GM23338 (cell line): Measurements from ENCODE around the gene ZNF469. TPM values are rescaled to one million over a fixed set of nuclear protein-coding genes. Genes with fewer than 3 reads are reported as not detected.

Source experiments
- ATAC-seq: fragments of 200-7000 bp; cut with Tn5 transposase; 3 replicates; pipeline ENCODE4 v1.9.1; 2020
- DNase-seq: peaks from one replicate; pipeline ENCODE4 v3.0.0-alpha.2; 2015; ENCODE audit warnings: low spot score
- H2AFZ ChIP-seq: fragments of 200-600 bp; sonication (generic); 2 replicates; pipeline ENCODE4 v1.8.0; 2016; ENCODE audit warnings: antibody characterized with exemption, mild to moderate bottlenecking, moderate library complexity
- H3F3A ChIP-seq: fragments of 200-600 bp; sonication (generic); replicated peaks from 2 replicates; pipeline ENCODE4 v1.8.0; 2017; ENCODE audit warnings: antibody characterized with exemption, mixed run types, low read depth
- H3K27ac ChIP-seq: fragments of 200-600 bp; sonication (generic); 2 replicates; pipeline ENCODE4 v1.6.1; 2016; ENCODE audit warnings: low read depth
- H3K27me3 ChIP-seq: fragments of 200-600 bp; sonication (generic); 2 replicates; pipeline ENCODE4 v1.8.0; 2016; ENCODE audit warnings: mild to moderate bottlenecking, mixed run types, moderate library complexity; ENCODE audit not compliant: insufficient read depth
- H3K36me3 ChIP-seq: fragments of 200-600 bp; sonication (generic); 2 replicates; pipeline ENCODE4 v1.8.0; 2016; ENCODE audit warnings: mild to moderate bottlenecking; ENCODE audit not compliant: insufficient read depth
- H3K4me1 ChIP-seq: fragments of 200-600 bp; sonication (generic); 2 replicates; pipeline ENCODE4 v1.8.0; 2016; ENCODE audit warnings: mild to moderate bottlenecking, moderate library complexity; ENCODE audit not compliant: insufficient read depth
- H3K4me2 ChIP-seq: fragments of 200-600 bp; sonication (generic); 2 replicates; pipeline ENCODE4 v1.7.1; 2017; ENCODE audit warnings: mixed run types
- H3K4me3 ChIP-seq: fragments of 200-600 bp; sonication (generic); 2 replicates; pipeline ENCODE4 v1.6.1; 2016; ENCODE audit warnings: mixed run types
- H3K79me2 ChIP-seq: fragments of 200-600 bp; sonication (generic); replicated peaks from 2 replicates; pipeline ENCODE4 v1.8.0; 2017; ENCODE audit warnings: mild to moderate bottlenecking; ENCODE audit not compliant: insufficient read depth
- H3K9me2 ChIP-seq: fragments of 200-600 bp; sonication (generic); 2 replicates; pipeline ENCODE4 v1.8.0; 2017; ENCODE audit not compliant: insufficient read depth
- H4K20me1 ChIP-seq: fragments of 200-600 bp; sonication (generic); replicated peaks from 2 replicates; pipeline ENCODE4 v1.8.0; 2017; ENCODE audit warnings: mild to moderate bottlenecking; ENCODE audit not compliant: insufficient read depth
- H3K27ac Mint-ChIP-seq: 2 replicates; pipeline ENCODE4 v1.8.0; 2020; ENCODE audit warnings: inconsistent platforms, mild to moderate bottlenecking, moderate library complexity, mixed read lengths
- H3K27me3 Mint-ChIP-seq: 3 replicates; pipeline ENCODE4 v1.8.0; 2022; ENCODE audit warnings: low read depth, mild to moderate bottlenecking, moderate library complexity, mixed read lengths, inconsistent platforms; ENCODE audit not compliant: insufficient read depth, poor library complexity
- H3K36me3 Mint-ChIP-seq: 3 replicates; pipeline ENCODE4 v1.8.0; 2021; ENCODE audit warnings: low read depth, mild to moderate bottlenecking, inconsistent platforms, moderate library complexity, mixed read lengths
- H3K4me1 Mint-ChIP-seq: 3 replicates; pipeline ENCODE4 v1.8.0; 2020; ENCODE audit warnings: mild to moderate bottlenecking, inconsistent platforms, mixed read lengths
- H3K4me3 Mint-ChIP-seq: 3 replicates; pipeline ENCODE4 v1.8.0; 2021; ENCODE audit warnings: moderate library complexity, mild to moderate bottlenecking, inconsistent platforms, mixed read lengths
- H3K9me3 Mint-ChIP-seq: 3 replicates; pipeline ENCODE4 v1.8.0; 2020; ENCODE audit warnings: moderate library complexity, mild to moderate bottlenecking, inconsistent platforms, mixed read lengths
- CREB1 ChIP-seq: fragments of 250-450 bp; sonication (Bioruptor Pico); IDR thresholded peaks from 2 replicates; pipeline ENCODE4 v1.5.0; 2020; ENCODE audit warnings: low read depth, mild to moderate bottlenecking, moderate library complexity
- CTCF ChIP-seq, 2 experiments: fragments of 200-600 bp in 1 of 2; sonication (generic) in 1 of 2; conservative IDR thresholded peaks; 2 replicates each; pipeline versions ENCODE4 v1.5.1 to v1.6.1; 2016 to 2017; ENCODE audit warnings: antibody characterized with exemption in 2 of 2, low read depth in 2 of 2, mild to moderate bottlenecking in 2 of 2, moderate library complexity in 1 of 2
- ETS1 ChIP-seq: IDR thresholded peaks from 2 replicates; pipeline ENCODE4 v1.6.1; 2016; ENCODE audit warnings: antibody characterized with exemption
- EZH2 ChIP-seq: fragments of 200-600 bp; sonication (generic); IDR thresholded peaks from one replicate; pipeline ENCODE4 v1.8.0; 2017; ENCODE audit warnings: antibody characterized with exemption, mild to moderate bottlenecking, low read depth; ENCODE audit not compliant: unreplicated experiment
- EZH2phosphoT487 ChIP-seq: fragments of 200-600 bp; sonication (generic); IDR thresholded peaks from one replicate; pipeline ENCODE4 v1.8.1; 2018; ENCODE audit warnings: antibody characterized with exemption; ENCODE audit not compliant: unreplicated experiment
- JUNB ChIP-seq: IDR thresholded peaks from one replicate; pipeline ENCODE4 v1.6.1; 2016; ENCODE audit warnings: antibody characterized with exemption; ENCODE audit not compliant: unreplicated experiment
- NANOG ChIP-seq: IDR thresholded peaks from 2 replicates; pipeline ENCODE4 v1.6.1; 2016; ENCODE audit warnings: antibody characterized with exemption, borderline replicate concordance
- POLR2AphosphoS5 ChIP-seq: IDR thresholded peaks from 2 replicates; pipeline ENCODE4 v1.6.1; 2016; ENCODE audit warnings: antibody characterized with exemption, low read depth
- REST ChIP-seq: IDR thresholded peaks from one replicate; pipeline ENCODE4 v1.6.1; 2018; ENCODE audit warnings: antibody characterized with exemption; ENCODE audit not compliant: unreplicated experiment
- ZNF114 ChIP-seq: fragments of 250-450 bp; sonication (Bioruptor Pico); IDR thresholded peaks from 2 replicates; pipeline ENCODE4 v1.5.0; 2020; ENCODE audit warnings: mild to moderate bottlenecking, moderate library complexity
- ZNF331 ChIP-seq: fragments of 250-450 bp; sonication (Bioruptor Pico); IDR thresholded peaks from 2 replicates; pipeline ENCODE4 v1.5.0; 2020; ENCODE audit warnings: low read depth, mild to moderate bottlenecking, moderate library complexity
- polyA plus RNA-seq: library from polyadenylated mRNA; unstranded; fragments of >200 nt; fragmentation: Nextera tagmentation; extraction: Ambion mirVana; gene quantifications from 2 replicates; pipeline ENCODE4 v1.2.1, GENCODE V29; 2016
- total RNA-seq: library from RNA; depleted of rRNA; stranded (reverse); fragments of >200 nt; shearing (Covaris generic); gene quantifications from 2 replicates; pipeline ENCODE4 v1.2.3, GENCODE V29; 2014

Gene ZNF469
- total and polyA plus RNA-seq, 2 experiments from 2014 or later, result 0.23 to 1.9 TPM

DNA sequence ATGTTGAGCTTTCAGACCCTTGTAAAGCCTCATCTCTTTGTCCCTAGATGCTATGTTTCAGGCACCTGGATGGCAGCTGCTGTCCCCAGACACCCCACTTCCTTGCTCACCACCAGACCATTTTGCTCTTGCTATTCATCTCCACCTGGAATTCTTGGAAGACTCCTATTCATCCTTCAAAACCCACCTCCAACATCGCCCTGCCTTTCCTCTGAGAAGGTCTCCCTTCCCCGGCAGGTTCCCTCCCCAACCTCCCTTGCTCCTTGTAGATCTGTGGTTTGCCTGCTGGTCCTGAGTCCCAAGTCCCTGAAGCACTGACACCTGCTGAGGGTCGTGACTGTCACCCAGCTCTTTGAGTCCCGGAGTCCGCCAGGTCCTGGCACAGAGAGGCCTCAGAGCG, 9.9 kb downstream of the ZNF469 start (continued):
- TF ChIP-seq CTCF (conservative IDR thresholded peaks at IDR 0.05; ENCODE audit: low read depth in 2 of 2), result no peak
- TF ChIP-seq ZNF331, result no peak
- TF ChIP-seq CREB1 (CRISPR knock-in tag), result no peak
- no peak for TF ChIP-seq ETS1
- TF ChIP-seq JUNB, result no peak
- no peak for TF ChIP-seq NANOG

DNA sequence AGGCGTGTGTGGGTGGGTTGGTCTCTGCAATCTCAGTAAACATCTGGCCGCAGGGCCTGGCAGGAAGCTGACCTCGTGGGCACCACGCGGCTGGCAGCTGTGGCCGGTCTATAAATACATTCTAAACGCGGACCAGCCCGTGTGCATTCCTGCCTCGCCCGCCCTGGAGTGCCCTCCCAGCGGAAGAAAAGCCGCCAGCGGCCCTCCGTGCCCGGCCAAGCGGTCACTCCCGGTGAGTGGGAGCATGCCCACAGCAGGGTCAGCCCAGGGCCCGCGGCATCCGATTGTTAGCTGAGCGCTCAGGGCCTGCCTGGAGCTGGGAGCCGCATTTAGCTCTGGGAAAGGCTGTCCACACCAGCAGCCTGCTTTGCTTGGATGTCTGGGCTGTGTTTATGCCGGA, 10.3 kb downstream of the ZNF469 start:
- H3K36me3 ChIP-seq, result no peaks in the 10 kb centered on the region
- peaks cover 4% of the 10 kb centered on the region; the same call in 2 of the 3 replicates for H3K36me3 Mint-ChIP-seq
- no peaks in the 10 kb centered on the region for H3K4me1 Mint-ChIP-seq
- H4K20me1 ChIP-seq, result no peaks in the 10 kb centered on the region
- no peak overlapping the region for H3K27ac ChIP-seq
- no peak overlapping the region for H3K27ac Mint-ChIP-seq
- no peaks in the 10 kb centered on the region for H3K4me1 ChIP-seq
- no peak overlapping the region for H3K4me3 Mint-ChIP-seq
- no peaks in the 10 kb centered on the region for H3F3A ChIP-seq
- H3K79me2 ChIP-seq, result no peaks in the 10 kb centered on the region
- H2AFZ ChIP-seq, result no peak overlapping the region
- no peak for ATAC-seq
- no peak overlapping the region for H3K4me3 ChIP-seq
- no peak overlapping the region for H3K4me2 ChIP-seq
- no peak for DNase-seq
- no peaks in the 10 kb centered on the region for H3K27me3 ChIP-seq
- peaks cover 6% of the 10 kb centered on the region for H3K9me3 Mint-ChIP-seq
- peaks cover 7% of the 10 kb centered on the region for H3K27me3 Mint-ChIP-seq
- no peaks in the 10 kb centered on the region for H3K9me2 ChIP-seq
- no peak for TF ChIP-seq NANOG
- TF ChIP-seq CTCF (conservative IDR thresholded peaks at IDR 0.05; ENCODE audit: low read depth in 2 of 2), result no peak
- TF ChIP-seq EZH2, result no peak
- TF ChIP-seq ZNF331, result no peak
- no peak for TF ChIP-seq POLR2AphosphoS5
- TF ChIP-seq ZNF114 (CRISPR knock-in tag), result no peak
- TF ChIP-seq EZH2phosphoT487, result no peak
- no peak for TF ChIP-seq REST
